Endodermal cell (in vitro differentiated cells): Measurements from ENCODE around the gene CAPN9. TPM values are rescaled to one million over a fixed set of nuclear protein-coding genes. Genes with fewer than 3 reads are reported as not detected.
"Not testable (repeated sequence)": the region's sequence is repeated elsewhere in the genome, so short reads cannot be mapped to it uniquely, and the experiment has no call there.

Experiments
- DNase-seq: peaks from one replicate; pipeline ENCODE4 v3.0.0-alpha.2; 2017
- H3K27ac ChIP-seq: 2 replicates; pipeline ENCODE4 v1.5.1; 2013; ENCODE audit warnings: mild to moderate bottlenecking, low read depth, low read length, moderate library complexity
- H3K27me3 ChIP-seq: 2 replicates; pipeline ENCODE4 v1.6.1; 2013; ENCODE audit warnings: mild to moderate bottlenecking, low read length, moderate library complexity; ENCODE audit not compliant: insufficient read depth, control insufficient read depth, poor library complexity, severe bottlenecking
- H3K36me3 ChIP-seq: 2 replicates; pipeline ENCODE4 v1.7.0; 2013; ENCODE audit warnings: mild to moderate bottlenecking, low read length, moderate library complexity; ENCODE audit not compliant: control insufficient read depth, insufficient read depth
- H3K4me1 ChIP-seq: one replicate; pipeline ENCODE4 v1.7.0; 2013; ENCODE audit warnings: low read length; ENCODE audit not compliant: control insufficient read depth, insufficient read depth
- H3K4me3 ChIP-seq: 2 replicates; pipeline ENCODE4 v1.5.1; 2013; ENCODE audit warnings: mild to moderate bottlenecking, low read length, moderate library complexity
- H3K9ac ChIP-seq: 2 replicates; pipeline ENCODE4 v1.6.1; 2013; ENCODE audit warnings: mild to moderate bottlenecking, low read length, moderate library complexity; ENCODE audit not compliant: poor library complexity, severe bottlenecking; ENCODE audit errors: extremely low read depth
- H3K9me3 ChIP-seq: 2 replicates; pipeline ENCODE4 v1.6.1; 2013; ENCODE audit warnings: mild to moderate bottlenecking, low read length, moderate library complexity; ENCODE audit not compliant: control insufficient read depth
- H3K27ac Mint-ChIP-seq: 2 replicates; pipeline ENCODE4 v1.8.0; 2020; ENCODE audit warnings: mixed read lengths
- H3K27me3 Mint-ChIP-seq: 2 replicates; pipeline ENCODE4 v1.8.0; 2021; ENCODE audit warnings: mild to moderate bottlenecking, mixed read lengths; ENCODE audit not compliant: insufficient read depth
- H3K36me3 Mint-ChIP-seq: 2 replicates; pipeline ENCODE4 v1.8.0; 2020; ENCODE audit warnings: low read depth, mixed read lengths
- H3K4me1 Mint-ChIP-seq: 2 replicates; pipeline ENCODE4 v1.8.0; 2020; ENCODE audit warnings: mixed read lengths
- H3K4me3 Mint-ChIP-seq: 2 replicates; pipeline ENCODE4 v1.8.0; 2020; ENCODE audit warnings: mild to moderate bottlenecking, moderate library complexity, mixed read lengths
- H3K9me3 Mint-ChIP-seq: 2 replicates; pipeline ENCODE4 v1.8.0; 2020; ENCODE audit warnings: mild to moderate bottlenecking, mixed read lengths
- CTCF ChIP-seq: fragments of 200-600 bp; sonication (generic); conservative IDR thresholded peaks from 2 replicates; pipeline ENCODE4 v1.5.0; 2021; ENCODE audit warnings: antibody characterized with exemption, mild to moderate bottlenecking
- WGBS, 2 experiments: methylation state at CpG; one replicate each; pipeline versions ENCODE4 v1.1.5 to v1.1.7; 2013; ENCODE audit warnings: missing lambda C conversion rate in 2 of 2, mixed read lengths in 1 of 2; ENCODE audit not compliant: insufficient coverage in 1 of 2, insufficient read length in 1 of 2; 5-methylcytosine and 5-hydroxymethylcytosine counted together
- total RNA-seq, 2 donors: library from RNA; stranded (reverse); fragmentation: NEBNext Ultra II Directional in 1 of 2; extraction: Animal tissue kit (Norgen Biotek cat#: 25700) in 1 of 2; gene quantifications; 2 replicates in 1 of 2; 3 replicates in 1 of 2; pipeline ENCODE4 v1.2.1, GENCODE V29; 2021

CAPN9 gene
- total RNA-seq, 2 donors from 2014 or later, result 1.1 TPM

- H3K27me3 ChIP-seq, result no peaks in the 10 kb centered on the region
- peaks cover 6% of the 10 kb centered on the region for H3K9me3 Mint-ChIP-seq
- no peaks in the 10 kb centered on the region for H3K4me1 Mint-ChIP-seq
- H3K4me3 ChIP-seq, result no peak within 1 kb of the TSS
- TF ChIP-seq CTCF, result no peak
- H3K27me3 Mint-ChIP-seq, result no peaks in the 10 kb centered on the region
- H3K27ac ChIP-seq, result no peak within 1 kb of the TSS
- H3K4me3 Mint-ChIP-seq, result no peak within 1 kb of the TSS
- no peaks in the 10 kb centered on the region for H3K9me3 ChIP-seq
- WGBS, 2 experiments, result 77 to 79% methylated on average over 15 to 24 of the region's 24 CpGs
- no peaks in the 10 kb centered on the region for H3K36me3 Mint-ChIP-seq
- H3K4me1 ChIP-seq, result no peaks in the 10 kb centered on the region
- no peaks in the 10 kb centered on the region for H3K36me3 ChIP-seq
- H3K9ac ChIP-seq, result no peak within 1 kb of the TSS
- H3K27ac Mint-ChIP-seq, result no peak within 1 kb of the TSS
- no peak for DNase-seq
These were observed 33.0 kb upstream of the CAPN9 start, which contains the start of gene AGT for GRCh38 chr1:230713915-230714764. AGT (minus strand) TSS chr1:230714122; CDS start chr1:230710823, 3,299 bp downstream.

GRCh38 chr1:230715510-230715909 is 31.7 kb upstream of the CAPN9 start:
- Histone ChIP-seq H3K36me3 (no peaks in the 10 kb centered on the region), H3K4me3 (no peak overlapping the region), H3K4me1 (no peaks in the 10 kb centered on the region), H3K9ac (no peak overlapping the region), H3K27ac (no peak overlapping the region), H3K27me3 (no peaks in the 10 kb centered on the region), H3K9me3 (no peaks in the 10 kb centered on the region)
- no peak for DNase-seq
- no peak overlapping the region for H3K27ac Mint-ChIP-seq
- H3K27me3 Mint-ChIP-seq, result no peaks in the 10 kb centered on the region
- H3K36me3 Mint-ChIP-seq, result no peaks in the 10 kb centered on the region
- no peak overlapping the region for H3K4me3 Mint-ChIP-seq
- TF ChIP-seq CTCF, result peak; percentile 55
- H3K4me1 Mint-ChIP-seq, result no peaks in the 10 kb centered on the region
- H3K9me3 Mint-ChIP-seq, result peaks cover 7% of the 10 kb centered on the region
- 89 to 92% methylated on average over 2 to 3 of the region's 3 CpGs for WGBS, 2 experiments

- WGBS, 2 experiments, result 71 to 87% methylated on average over 3 of the region's 3 CpGs
- not testable (repeated sequence) for DNase-seq, H3K27ac Mint-ChIP-seq
These were observed 30.7 kb upstream of the CAPN9 start for GRCh38 chr1:230716453-230716852.

More at GRCh38 chr1:230716453-230716852, 30.7 kb upstream of the CAPN9 start:
- H3K27me3 ChIP-seq, H3K27me3 Mint-ChIP-seq, H3K36me3 ChIP-seq, H3K9ac ChIP-seq, H3K4me3 ChIP-seq, H3K27ac ChIP-seq, H3K4me3 Mint-ChIP-seq, H3K36me3 Mint-ChIP-seq, H3K4me1 ChIP-seq, H3K4me1 Mint-ChIP-seq, H3K9me3 ChIP-seq: not testable (repeated sequence)
- H3K9me3 Mint-ChIP-seq, result peaks cover 17% of the 10 kb centered on the region
